ENCODE results near the gene CYP24A1.

- no peak for TF ChIP-seq CTCF (IDR thresholded peaks at IDR 0.05)
- TF ChIP-seq EZH2 (IDR thresholded peaks at IDR 0.05) = no peak
These were observed 28.9 kb downstream of the CYP24A1 start for GRCh38 chr20:54144847-54145414.

Measured in neural progenitor cell (in vitro differentiated cells).